HG02571 (cell line): ENCODE data around the gene MAP1LC3B2.
"Not testable (repeated sequence)": the region's sequence is repeated elsewhere in the genome, so short reads cannot be mapped to it uniquely, and the experiment has no call there.

Source experiments
- ATAC-seq: cut with Tn5 transposase; IDR thresholded peaks from one replicate; pipeline ENCODE4 v1.9.1; 2021; ENCODE audit warnings: mild to moderate bottlenecking, moderate library complexity; ENCODE audit not compliant: unreplicated experiment

Gene MAP1LC3B2

GRCh38 chr12:116556964-116557698, 2.0 kb upstream of the MAP1LC3B2 start:
- ATAC-seq, result no peak

- ATAC-seq, result no peak
Measured at GRCh38 chr12:116558280-116559161, 660 bp upstream of the MAP1LC3B2 start.

- no peak for ATAC-seq
Measured at GRCh38 chr12:116561181-116561821, 2.1 kb downstream of the MAP1LC3B2 start.

- no peak for ATAC-seq
Measured at GRCh38 chr12:116562090-116562489, 2.9 kb downstream of the MAP1LC3B2 start.

GRCh38 chr12:116563262-116563661, 4.1 kb downstream of the MAP1LC3B2 start:
- ATAC-seq, result no peak

- ATAC-seq, result no peak
Measured at GRCh38 chr12:116564080-116564479, 4.9 kb downstream of the MAP1LC3B2 start.

- ATAC-seq, result not testable (repeated sequence)
Measured at GRCh38 chr12:116565221-116565620, 6.0 kb downstream of the MAP1LC3B2 start.

- ATAC-seq, result no peak
Measured at GRCh38 chr12:116565963-116566362, 6.8 kb downstream of the MAP1LC3B2 start.

GRCh38 chr12:116568203-116568602, 9.0 kb downstream of the MAP1LC3B2 start:
- ATAC-seq, result no peak

GRCh38 chr12:116571089-116571488, 11.9 kb downstream of the MAP1LC3B2 start:
- ATAC-seq, result no peak

GRCh38 chr12:116573776-116574175, 14.6 kb downstream of the MAP1LC3B2 start:
- no peak for ATAC-seq

GRCh38 chr12:116575754-116576153, 16.6 kb downstream of the MAP1LC3B2 start:
- not testable (repeated sequence) for ATAC-seq

GRCh38 chr12:116577154-116577561, 18.0 kb downstream of the MAP1LC3B2 start:
- no peak for ATAC-seq

GRCh38 chr12:116578051-116578450, 18.9 kb downstream of the MAP1LC3B2 start:
- no peak for ATAC-seq

- no peak for ATAC-seq
Measured at GRCh38 chr12:116582610-116583009, 23.4 kb downstream of the MAP1LC3B2 start.

GRCh38 chr12:116583129-116583694, 24.0 kb downstream of the MAP1LC3B2 start:
- ATAC-seq, result no peak

GRCh38 chr12:116587270-116587669, 28.1 kb downstream of the MAP1LC3B2 start:
- ATAC-seq, result no peak

GRCh38 chr12:116588390-116589028, 29.3 kb downstream of the MAP1LC3B2 start:
- ATAC-seq, result no peak

- no peak for ATAC-seq
Measured at GRCh38 chr12:116589581-116589980, 30.4 kb downstream of the MAP1LC3B2 start.

- ATAC-seq, result no peak
Measured at GRCh38 chr12:116590561-116590960, 31.4 kb downstream of the MAP1LC3B2 start.
